ENCODE data around the gene SLC41A1.
A peak's percentile ranks its signal among the peaks of the same experiment; 100 is the strongest.

Gene SLC41A1

GRCh38 chr1:205798577-205798976 lies 14.4 kb downstream of the SLC41A1 start:
- H3K4me3 ChIP-seq (ENCODE audit: low read length): no peak overlapping the region
- no peak for DNase-seq (ENCODE audit: low read depth)
- no peak for TF ChIP-seq CTCF (conservative IDR thresholded peaks at IDR 0.05; ENCODE audit: low read depth, low read length)

GRCh38 chr1:205797168-205797567 lies 15.8 kb downstream of the SLC41A1 start:
- no peak for DNase-seq (ENCODE audit: low read depth)
- no peak overlapping the region for H3K4me3 ChIP-seq (ENCODE audit: low read length)
- no peak for TF ChIP-seq CTCF (conservative IDR thresholded peaks at IDR 0.05; ENCODE audit: low read depth, low read length)

GRCh38 chr1:205794011-205794730 lies 18.8 kb downstream of the SLC41A1 start:
- DNase-seq (ENCODE audit: low read depth): no peak
- TF ChIP-seq CTCF (conservative IDR thresholded peaks at IDR 0.05; ENCODE audit: low read depth, low read length): no peak
- H3K4me3 ChIP-seq (ENCODE audit: low read length): no peak overlapping the region

- no peak for DNase-seq (ENCODE audit: low read depth)
- TF ChIP-seq CTCF (conservative IDR thresholded peaks at IDR 0.05; ENCODE audit: low read depth, low read length): no peak
- no peak overlapping the region for H3K4me3 ChIP-seq (ENCODE audit: low read length)
Measured at GRCh38 chr1:205792961-205793673, 19.9 kb downstream of the SLC41A1 start.

GRCh38 chr1:205792481-205792881 lies 20.5 kb downstream of the SLC41A1 start:
- DNase-seq (ENCODE audit: low read depth): no peak
- H3K4me3 ChIP-seq (ENCODE audit: low read length): no peak overlapping the region
- TF ChIP-seq CTCF (conservative IDR thresholded peaks at IDR 0.05; ENCODE audit: low read depth, low read length): no peak

- DNase-seq (ENCODE audit: low read depth): no peak
- no peak overlapping the region for H3K4me3 ChIP-seq (ENCODE audit: low read length)
- TF ChIP-seq CTCF (conservative IDR thresholded peaks at IDR 0.05; ENCODE audit: low read depth, low read length): peak; percentile 92
Measured at GRCh38 chr1:205791568-205792180, 21.3 kb downstream of the SLC41A1 start.

All from retinal pigment epithelial cell (primary cell).